HFFc6 (cell line): Measurements from ENCODE around the gene ZNF407. TPM values are rescaled to one million over a fixed set of nuclear protein-coding genes. Genes with fewer than 3 reads are reported as not detected.

Source experiments
- DNase-seq: peaks from one replicate; pipeline ENCODE4 v3.0.0-alpha.2; 2018
- H3K27ac Mint-ChIP-seq: 2 replicates; pipeline ENCODE4 v1.8.0; 2020; ENCODE audit warnings: mild to moderate bottlenecking, mixed read lengths
- H3K27me3 Mint-ChIP-seq: 2 replicates; pipeline ENCODE4 v1.8.0; 2021; ENCODE audit warnings: mild to moderate bottlenecking, moderate library complexity, mixed read lengths; ENCODE audit not compliant: insufficient read depth
- H3K36me3 Mint-ChIP-seq: 2 replicates; pipeline ENCODE4 v1.8.0; 2021; ENCODE audit warnings: low read depth, mixed read lengths
- H3K4me1 Mint-ChIP-seq: 2 replicates; pipeline ENCODE4 v1.8.0; 2020; ENCODE audit warnings: low read depth, mixed read lengths
- H3K4me3 Mint-ChIP-seq: 2 replicates; pipeline ENCODE4 v1.8.0; 2020; ENCODE audit warnings: mild to moderate bottlenecking, moderate library complexity, mixed read lengths
- H3K9me3 Mint-ChIP-seq: 2 replicates; pipeline ENCODE4 v1.8.0; 2020; ENCODE audit warnings: mild to moderate bottlenecking, mixed read lengths
- CTCF ChIP-seq: fragments of 200-600 bp; sonication (generic); IDR thresholded peaks from 2 replicates; pipeline ENCODE4 v1.5.0; 2021; ENCODE audit warnings: antibody characterized with exemption, mild to moderate bottlenecking
- total RNA-seq, 6 experiments: library from RNA; stranded (reverse); fragmentation: NEBNext Ultra II Directional; extraction: Animal tissue kit (Norgen Biotek cat#: 25700); gene quantifications; 2 replicates in 1 of 6; 3 replicates in 5 of 6; pipeline ENCODE4 v1.2.3, GENCODE V29; 2021

Gene ZNF407
- total RNA-seq, 6 experiments from 2014 or later, result 7.9 to 9.7 (median 9.1) TPM

DNA sequence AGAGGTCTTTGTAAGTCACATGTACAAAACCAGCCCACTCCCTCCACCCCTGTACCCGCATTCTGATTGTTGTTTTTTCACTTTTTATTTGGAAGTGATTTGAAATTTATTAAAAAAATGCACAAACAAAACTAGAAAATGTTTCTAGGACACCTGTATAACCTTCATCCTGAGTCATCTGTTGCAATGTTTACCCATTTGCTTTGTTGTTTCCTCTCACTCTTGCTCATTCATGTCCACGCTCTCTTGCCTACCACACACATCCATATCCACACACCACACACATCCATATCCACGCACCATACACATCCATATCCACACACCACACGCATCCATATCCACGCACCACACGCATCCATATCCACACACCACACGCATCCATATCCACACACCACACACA, 18.8 kb downstream of the ZNF407 start:
- Mint-ChIP-seq H3K4me1 (peaks cover 6% of the 10 kb centered on the region; the same call in 1 of the 2 replicates), H3K27ac (no peak overlapping the region), H3K27me3 (peaks cover 1% of the 10 kb centered on the region; the same call in 1 of the 2 replicates), H3K4me3 (no peak overlapping the region), H3K9me3 (no peaks in the 10 kb centered on the region), H3K36me3 (peaks cover 10% of the 10 kb centered on the region; the same call in 1 of the 2 replicates)
- no peak for TF ChIP-seq CTCF
- no peak for DNase-seq

DNA sequence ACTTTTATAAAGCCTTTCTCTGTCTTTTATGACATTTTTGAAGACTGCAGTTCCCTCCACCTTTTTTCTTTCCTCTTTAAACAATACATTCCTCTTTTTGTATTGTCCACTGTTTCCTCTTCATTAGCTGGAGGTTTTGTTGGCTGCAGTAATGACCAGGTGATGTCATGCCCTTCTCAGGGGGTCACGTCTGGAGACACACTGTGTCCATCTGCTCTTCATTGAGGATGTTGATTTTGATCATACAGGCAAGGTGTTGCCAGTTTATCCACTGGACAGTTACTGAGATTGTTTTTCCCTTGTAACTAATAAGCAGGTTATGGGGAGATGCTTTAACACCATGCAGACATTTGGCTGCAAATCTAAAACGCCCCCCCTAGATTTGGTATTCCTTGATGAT, 19.8 kb downstream of the ZNF407 start:
- no peaks in the 10 kb centered on the region for H3K9me3 Mint-ChIP-seq
- no peak for DNase-seq
- peaks cover 10% of the 10 kb centered on the region; the same call in 1 of the 2 replicates for H3K36me3 Mint-ChIP-seq
- H3K4me1 Mint-ChIP-seq, result peaks cover 5% of the 10 kb centered on the region; the same call in 1 of the 2 replicates
- no peak overlapping the region for H3K4me3 Mint-ChIP-seq
- H3K27ac Mint-ChIP-seq, result no peak overlapping the region
- H3K27me3 Mint-ChIP-seq, result no peaks in the 10 kb centered on the region
- no peak for TF ChIP-seq CTCF

DNA sequence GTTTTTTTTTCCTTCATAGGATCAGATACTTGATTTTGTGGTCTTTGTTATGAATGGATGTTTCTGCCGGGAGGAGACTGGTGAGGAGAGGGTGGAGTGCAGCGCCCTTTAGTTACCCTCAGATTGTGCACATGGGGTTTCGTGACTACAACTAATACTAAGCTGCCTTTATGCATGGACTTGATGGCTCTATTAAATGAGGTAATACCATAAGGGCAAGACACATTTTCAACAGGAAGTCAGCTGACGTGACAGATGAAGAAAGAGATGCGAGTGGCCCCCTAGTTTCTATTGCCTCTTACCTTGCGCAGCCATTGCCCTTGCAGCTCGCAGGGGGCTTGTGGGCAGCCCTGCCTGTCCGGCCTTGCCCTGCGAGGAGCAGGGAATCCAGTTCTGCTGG, 24.4 kb downstream of the ZNF407 start:
- no peak for TF ChIP-seq CTCF
- no peak overlapping the region for H3K27ac Mint-ChIP-seq
- no peaks in the 10 kb centered on the region; the same call in 1 of the 2 replicates for H3K27me3 Mint-ChIP-seq
- DNase-seq, result no peak
- H3K9me3 Mint-ChIP-seq, result no peaks in the 10 kb centered on the region
- H3K36me3 Mint-ChIP-seq, result no peaks in the 10 kb centered on the region
- H3K4me3 Mint-ChIP-seq, result no peak overlapping the region
- H3K4me1 Mint-ChIP-seq, result no peaks in the 10 kb centered on the region

DNA sequence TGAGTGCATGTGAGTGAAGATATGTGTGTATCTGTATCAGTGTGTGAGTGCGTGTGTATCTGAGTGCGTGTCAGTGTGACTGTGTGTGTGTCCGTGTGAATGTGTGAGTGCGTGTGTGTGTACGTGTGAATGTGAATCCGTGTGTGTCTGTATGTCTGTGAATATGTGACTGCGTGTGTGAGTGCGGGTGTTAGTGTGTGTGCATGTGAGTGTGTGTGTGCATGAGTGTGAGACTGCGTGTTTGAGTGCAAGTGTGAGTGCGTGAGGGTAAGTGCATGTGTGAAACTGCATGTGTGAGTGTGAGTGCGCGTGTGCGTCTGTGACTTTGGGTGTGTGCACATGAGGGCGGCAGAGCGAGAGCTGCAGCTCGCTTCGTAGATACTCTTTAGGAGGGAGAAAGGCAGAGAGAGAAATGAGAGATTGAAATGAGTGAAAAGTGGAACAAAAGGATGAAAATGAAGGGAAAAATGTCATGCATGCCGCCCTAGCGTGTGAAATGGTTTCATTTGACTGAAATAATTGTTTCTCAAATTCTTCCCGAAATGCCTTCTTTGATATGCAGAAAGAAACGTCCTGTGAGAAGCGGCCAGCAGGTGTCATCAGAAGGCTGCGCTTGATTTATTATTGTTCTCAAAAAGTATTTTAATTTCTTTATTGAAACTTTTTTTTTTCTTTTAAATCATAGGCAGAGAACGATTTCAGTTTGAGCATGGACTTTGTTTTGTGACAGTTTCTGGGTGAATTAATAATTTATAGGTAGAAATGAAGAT, 25.6 kb downstream of the ZNF407 start:
- Mint-ChIP-seq H3K9me3 (no peaks in the 10 kb centered on the region), H3K27me3 (no peaks in the 10 kb centered on the region; the same call in 1 of the 2 replicates), H3K4me3 (no peak overlapping the region), H3K27ac (no peak overlapping the region), H3K4me1 (no peaks in the 10 kb centered on the region), H3K36me3 (no peaks in the 10 kb centered on the region)
- DNase-seq, result no peak
- TF ChIP-seq CTCF, result peak; percentile 73

- H3K27ac Mint-ChIP-seq, result no peak overlapping the region
- no peak for DNase-seq
- no peak overlapping the region for H3K4me3 Mint-ChIP-seq
- TF ChIP-seq CTCF, result no peak
- H3K36me3 Mint-ChIP-seq, result no peaks in the 10 kb centered on the region
- no peaks in the 10 kb centered on the region for H3K4me1 Mint-ChIP-seq
- H3K27me3 Mint-ChIP-seq, result no peaks in the 10 kb centered on the region; the same call in 1 of the 2 replicates
- H3K9me3 Mint-ChIP-seq, result no peaks in the 10 kb centered on the region
Observed at GRCh38 chr18:74624466-74624865, 26.8 kb downstream of the ZNF407 start.
